Esophagus squamous epithelium (tissue), 4 donors: ENCODE measurements around the gene MMS19.

Source experiments
- CTCF ChIP-seq, 6 experiments: fragments of 450-650 bp in 4 of 6; fragments of 200-600 bp in 2 of 6; sonication (generic) in 2 of 6; IDR thresholded peaks; one replicate each; pipeline ENCODE4 v1.5.1; 2016 to 2019; ENCODE audit warnings: antibody characterized with exemption in 6 of 6, mild to moderate bottlenecking in 4 of 6, moderate library complexity in 4 of 6
- POLR2A ChIP-seq, 4 donors: fragments of 450-650 bp; IDR thresholded peaks; one replicate each; pipeline ENCODE4 v1.6.1; 2017; ENCODE audit warnings: antibody characterized with exemption in 4 of 4, mild to moderate bottlenecking in 4 of 4, moderate library complexity in 3 of 4

DNA sequence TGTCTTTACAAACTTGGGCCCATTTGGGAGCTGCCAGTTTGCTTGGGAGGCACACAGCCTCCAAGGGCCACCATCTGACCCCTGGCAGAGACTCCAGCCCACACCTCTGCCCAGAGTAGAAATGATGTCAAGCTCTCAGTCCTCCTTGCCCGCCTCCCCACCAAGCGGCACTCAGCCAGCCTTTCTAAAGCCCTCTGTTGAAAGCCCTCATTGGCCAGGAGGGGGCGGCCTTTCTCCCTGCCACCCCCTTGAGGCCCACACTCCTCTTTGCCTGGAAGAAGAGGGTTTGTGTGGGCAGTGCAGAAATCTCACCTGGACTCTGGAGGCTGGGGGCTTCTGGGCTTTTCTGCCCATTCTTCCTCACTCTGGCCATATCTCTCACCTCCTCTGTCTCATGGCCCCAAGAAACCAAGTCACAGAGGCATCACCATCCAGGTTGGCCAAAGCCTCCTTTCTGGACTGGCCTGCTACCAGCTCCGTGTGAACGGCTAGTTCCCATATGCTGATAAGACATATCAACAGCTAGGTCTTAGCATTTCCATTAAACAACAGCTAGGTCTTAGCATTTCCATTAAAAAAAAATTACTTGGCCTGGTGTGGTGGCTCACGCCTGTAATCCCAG, 36.6 kb upstream of the MMS19 start:
- TF ChIP-seq CTCF (IDR thresholded peaks at IDR 0.05) (peak in 4 of 6 experiments; percentile 19 to 63 (median 34)), POLR2A (IDR thresholded peaks at IDR 0.05) (no peak)
